ENCODE data around the gene IGFBPL1.

IGFBPL1 gene

DNA sequence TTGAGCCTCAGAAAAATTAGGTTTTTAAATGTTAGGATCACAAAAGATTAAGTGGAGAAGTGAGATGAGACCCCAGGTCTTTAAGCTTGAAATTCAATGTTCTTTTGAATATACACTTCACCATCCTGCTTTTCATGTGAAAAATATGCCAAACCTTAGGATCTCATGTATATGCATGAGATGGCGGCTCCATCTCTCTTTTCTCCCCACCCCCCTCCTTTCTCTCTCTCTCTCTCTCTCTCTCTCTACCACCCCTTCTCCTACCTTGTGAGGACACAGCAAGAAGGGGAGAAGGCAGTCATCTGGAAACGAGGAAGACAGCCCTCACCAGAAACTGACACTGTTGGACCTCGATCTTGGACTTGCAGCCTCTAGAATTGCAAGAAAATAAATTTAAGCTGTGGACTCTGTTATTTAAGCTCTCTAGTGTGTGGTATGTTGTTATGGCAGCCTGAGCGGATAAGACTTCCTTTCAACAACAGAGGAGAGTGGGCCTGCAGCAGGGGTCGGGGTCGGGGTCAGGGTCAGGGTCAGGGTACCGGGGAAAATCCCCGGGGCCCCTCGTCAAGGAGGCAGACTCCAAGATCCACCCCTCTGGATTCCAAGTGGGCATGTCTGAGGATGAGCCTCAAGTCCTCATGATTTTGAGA, 48.1 kb downstream of the IGFBPL1 start:
- no peak for DNase-seq

DNA sequence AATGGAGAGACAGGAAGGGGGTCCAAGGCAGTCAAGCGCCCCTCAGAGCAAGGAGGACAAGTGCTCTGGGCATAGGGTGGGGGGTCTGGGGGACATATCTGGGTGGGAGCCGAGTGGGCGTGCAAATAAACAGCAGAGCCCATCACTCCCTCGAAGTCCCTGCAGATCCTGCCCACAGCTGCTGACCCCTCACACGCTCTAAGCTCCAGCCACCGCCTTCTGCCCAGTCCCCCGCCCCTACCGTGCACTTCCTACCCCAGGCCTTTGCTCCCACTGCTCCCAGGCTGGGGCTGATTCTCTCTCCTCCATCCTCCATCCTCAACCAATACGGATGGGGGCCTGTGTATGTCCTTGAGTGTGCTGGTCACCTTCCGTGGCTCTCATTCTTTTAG, 48.7 kb downstream of the IGFBPL1 start:
- no peak for DNase-seq

DNA sequence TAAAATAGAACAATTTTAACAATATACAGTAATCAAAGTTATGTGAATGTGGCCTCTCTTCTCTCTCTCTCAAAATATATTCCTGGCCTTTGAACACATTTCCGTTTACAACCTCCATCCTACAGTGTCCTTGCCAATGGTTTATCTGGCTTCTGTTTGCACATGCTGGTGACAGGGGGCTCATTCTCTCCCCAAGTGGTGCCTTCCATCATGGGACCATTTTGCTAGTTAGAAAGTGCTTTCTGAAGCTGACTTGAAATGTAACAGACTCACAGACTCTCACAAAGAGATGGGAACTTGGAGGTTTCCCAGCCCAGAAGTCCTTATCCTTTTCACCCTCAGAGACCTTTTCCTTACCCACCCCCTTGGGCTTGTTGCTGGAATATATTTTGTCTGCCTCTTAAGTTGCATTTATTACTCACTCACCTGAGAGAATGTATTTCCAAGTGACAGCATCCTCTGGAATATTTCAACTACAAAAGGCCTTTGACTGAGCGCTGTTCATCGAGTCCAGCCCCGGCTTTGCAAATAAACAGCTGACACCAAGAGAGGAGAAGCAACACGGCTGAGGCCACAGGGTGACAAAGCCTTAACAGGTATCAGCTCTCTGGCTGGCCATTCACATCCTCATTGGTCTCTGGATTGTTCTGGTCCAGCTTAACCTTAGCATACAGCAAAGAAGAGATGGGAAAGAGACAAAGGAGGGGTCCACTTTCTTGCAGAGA, 49.2 kb downstream of the IGFBPL1 start:
- no peak for DNase-seq

DNA sequence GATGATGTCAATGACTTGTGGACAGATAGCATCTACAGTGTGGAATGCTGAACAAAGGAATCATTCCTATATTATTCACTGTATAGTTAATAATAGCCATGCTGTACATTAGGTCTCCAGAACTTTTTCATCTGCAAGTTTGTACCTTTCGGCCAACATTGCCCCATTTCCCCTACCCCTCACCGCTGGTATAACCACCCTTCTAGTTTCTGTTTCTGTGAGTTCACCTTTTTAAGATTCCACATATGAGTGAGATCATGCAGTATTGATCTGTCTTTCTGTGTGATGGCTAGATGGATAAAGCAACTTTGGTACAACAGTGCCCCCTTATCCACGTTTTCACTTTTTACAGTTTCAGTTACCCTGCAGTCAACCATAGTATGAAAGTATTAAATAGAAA, 50.6 kb downstream of the IGFBPL1 start:
- DNase-seq, result no peak

DNA sequence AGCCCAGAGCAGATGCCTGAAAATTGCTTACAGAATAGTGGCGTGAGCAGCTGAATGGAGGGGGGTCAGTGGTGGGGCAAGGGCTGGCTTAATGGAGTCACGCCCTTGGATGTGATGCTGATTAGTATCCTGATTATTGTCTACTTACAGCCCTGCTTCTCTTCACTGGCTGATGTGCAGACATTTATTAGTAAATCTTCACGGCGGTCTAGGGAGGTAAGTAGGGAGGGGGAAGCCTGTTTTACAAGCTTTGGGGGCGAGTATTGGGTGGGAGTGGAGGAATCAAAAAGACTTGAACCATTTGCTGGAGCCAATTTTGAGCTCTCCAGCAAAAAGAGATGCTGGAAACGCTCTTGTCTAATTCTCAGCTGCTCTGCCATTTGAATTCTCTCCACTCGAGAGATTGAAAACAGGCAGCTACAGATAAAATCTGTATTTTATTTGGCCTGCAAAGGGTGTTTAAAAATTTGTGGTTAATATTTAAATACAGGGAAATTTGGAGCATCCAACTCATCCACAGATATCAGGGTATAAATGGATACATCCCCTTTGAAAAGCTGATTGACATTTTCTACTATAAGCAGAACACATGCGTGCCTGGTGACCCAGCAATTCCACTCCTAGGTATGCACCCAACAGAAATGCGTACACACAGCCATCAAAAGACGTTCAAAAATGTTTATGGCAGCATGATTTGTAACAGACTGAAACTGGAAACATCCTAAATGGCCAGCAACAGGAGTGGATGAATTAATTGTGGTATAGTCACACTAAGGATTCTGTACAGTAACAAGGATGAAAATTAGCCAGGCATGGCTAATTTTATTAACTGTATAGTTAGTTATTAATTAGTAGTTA, 51.3 kb downstream of the IGFBPL1 start:
- no peak for DNase-seq

DNA sequence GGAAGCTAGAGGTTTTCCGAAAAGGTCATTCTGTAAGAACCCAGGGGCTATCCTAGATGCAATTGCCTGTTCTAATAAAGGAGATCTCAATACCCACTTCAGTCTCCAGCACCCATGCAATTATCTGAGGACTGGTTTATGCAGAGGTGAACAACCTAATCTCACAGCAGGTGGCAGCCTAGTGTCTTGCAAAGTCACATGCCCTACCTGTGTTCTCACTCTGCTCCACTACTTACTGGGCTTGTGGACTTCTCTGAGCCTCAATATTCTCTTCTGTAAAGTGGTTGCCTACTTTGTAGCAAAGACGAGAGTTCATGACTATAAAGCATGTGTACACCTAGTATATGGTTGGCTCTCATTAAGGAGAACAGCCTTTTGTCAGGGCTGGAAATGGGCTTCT, 52.8 kb downstream of the IGFBPL1 start:
- DNase-seq, result no peak

DNA sequence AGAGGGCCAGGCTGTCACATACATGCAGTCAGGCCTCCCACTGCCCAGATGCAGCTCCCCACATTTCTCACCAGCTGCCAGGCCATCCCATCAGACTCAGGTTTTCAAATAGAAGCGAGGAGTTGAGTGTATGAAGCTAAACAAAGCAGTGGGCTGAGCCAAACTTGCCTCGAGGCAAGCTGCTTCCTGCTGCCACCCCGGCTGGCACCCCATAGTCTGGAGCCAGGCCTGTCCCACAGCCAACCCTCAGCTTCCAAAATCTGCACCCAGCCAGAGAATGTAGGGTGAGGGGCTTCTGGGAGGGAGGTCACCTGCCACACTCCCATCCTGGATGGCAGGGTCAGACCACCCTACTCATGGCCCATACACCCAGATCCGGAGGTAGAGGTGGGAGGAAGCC, 54.1 kb downstream of the IGFBPL1 start:
- DNase-seq, result no peak

DNA sequence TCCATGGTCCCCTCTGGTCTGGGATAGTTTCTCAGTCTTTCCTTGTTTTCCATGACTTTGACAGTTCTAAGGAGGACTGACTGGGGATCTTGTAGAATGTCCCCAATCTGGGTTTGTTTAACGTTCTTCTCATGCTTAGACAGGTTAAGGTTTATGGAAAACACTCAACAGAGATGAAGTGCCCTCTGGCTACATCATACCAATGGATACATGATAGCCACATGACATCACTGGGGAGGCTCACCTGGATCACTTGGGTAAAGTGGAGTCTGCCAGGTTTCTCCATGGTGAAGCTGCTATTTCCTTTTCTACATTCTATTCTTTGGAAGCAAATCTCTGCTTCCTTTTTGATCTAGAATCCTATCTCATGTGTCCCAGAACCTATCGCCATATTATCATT, 55.5 kb downstream of the IGFBPL1 start:
- no peak for DNase-seq

DNA sequence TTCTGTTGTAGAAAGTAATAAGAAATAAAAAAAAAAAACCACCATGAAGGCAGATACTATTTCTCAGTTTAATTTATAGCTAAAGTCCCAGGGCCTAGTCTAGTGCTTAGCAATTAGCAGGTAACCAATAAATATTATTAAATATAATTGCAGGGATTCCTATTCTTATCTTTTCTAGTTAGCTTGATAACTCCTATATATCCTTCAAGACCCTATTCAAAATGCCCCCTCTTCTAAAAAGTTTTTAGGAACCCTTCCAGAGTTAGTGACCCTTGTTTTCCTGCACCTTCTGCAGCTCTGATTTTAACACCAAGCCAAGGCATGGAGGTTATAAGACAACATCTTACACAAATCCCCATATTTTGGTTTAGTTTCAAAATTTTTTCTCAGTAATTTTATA, 56.4 kb downstream of the IGFBPL1 start:
- no peak for DNase-seq

DNA sequence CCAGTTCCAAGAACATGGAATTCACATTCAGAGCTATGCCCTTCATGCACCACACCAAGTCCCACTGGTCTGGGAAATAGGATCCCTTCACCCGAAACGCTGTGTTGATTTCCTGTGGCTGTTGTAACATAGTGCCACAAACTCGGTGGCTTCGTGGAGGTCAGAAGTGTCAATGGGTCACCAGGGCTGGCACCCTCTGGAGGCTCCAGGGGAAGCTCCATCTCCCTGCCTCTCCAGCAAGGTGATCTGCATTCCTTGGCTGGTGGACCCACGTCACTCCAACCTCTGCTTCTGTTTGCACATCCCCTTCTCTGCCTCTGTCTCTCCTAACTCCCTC, 60.7 kb downstream of the IGFBPL1 start:
- DNase-seq, result no peak

DNA sequence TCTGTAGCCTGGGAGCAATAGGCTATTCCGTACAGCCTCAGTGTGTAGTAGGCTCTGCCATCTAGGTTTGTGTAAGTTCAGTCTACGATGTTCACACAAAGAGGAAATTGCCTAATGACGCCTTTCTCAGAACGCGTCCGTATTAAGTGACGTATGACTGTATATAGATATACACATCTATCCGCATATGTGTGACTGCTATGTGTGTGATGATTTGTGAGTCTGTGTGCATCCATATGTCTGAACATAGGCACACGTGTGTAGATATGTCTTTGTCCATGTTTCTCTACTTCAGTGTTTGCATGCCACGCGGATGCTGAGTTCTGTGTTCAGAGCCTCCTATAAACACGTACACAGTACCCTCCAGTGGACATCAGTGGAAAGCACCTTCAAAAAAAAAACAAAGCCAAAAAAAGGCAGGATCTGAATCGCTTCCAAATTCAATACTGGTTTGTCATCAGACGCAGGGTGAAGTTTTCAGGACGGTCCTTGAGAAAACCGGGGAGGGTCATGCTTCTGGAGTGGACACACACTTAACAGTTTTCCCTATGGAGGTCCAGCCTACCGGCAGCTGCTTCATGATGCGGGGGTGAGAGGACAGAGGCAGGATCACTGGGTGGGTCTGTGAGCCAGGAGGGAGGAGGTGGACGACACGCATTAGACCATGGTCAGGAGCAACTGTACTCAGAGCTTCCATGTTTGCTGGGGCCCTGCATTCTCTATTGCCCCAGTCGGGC, 61.2 kb downstream of the IGFBPL1 start:
- DNase-seq, result peak in 1 of 2 experiments; percentile 5

DNA sequence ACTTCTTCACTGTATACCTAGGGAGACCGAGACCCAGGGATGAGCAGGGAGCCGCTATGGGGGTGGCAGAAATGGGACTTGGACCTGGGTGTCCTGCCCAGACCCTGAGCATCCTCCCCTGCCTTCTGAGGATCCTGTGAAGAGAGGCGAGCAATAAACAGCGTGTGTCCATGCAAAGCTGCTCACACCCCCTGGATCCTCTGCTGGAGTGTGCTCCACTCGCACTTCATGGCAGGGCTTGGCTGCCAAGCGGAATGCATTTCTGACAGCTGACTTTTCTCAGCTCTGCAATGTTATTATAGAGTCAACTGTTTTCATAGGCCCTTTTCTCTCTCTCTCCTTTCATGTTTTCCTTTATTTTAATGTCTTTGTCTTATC, 62.8 kb downstream of the IGFBPL1 start:
- no peak for DNase-seq

DNA sequence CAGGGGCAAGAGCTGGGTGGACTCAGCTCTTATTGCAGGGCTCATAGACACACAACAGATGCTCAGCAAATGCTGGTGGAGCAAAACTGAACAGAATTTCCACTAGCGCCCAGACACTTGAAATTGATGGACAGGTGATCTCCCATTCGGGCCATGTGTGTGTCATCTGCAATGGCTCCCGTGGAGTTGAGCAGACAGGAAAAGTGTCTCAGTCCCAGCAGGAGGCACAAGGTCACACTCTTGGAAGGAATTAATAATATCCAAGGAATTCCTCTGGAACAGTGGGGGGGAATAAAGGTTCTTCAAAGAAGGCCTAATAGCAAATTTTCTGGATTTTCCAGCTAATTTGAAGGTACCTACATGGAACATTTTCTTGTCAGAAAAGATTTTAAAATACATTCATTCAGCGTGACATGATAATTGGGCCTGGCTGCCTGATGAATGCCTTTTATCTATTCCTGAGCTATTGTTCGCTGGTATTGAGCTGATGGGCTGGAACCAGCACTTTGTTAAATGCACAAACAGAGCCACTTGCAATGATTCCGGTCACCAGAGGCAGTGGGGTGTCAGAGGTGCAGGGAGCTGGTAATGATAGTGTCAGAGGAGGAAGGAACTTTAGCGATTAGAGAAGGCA, 63.3 kb downstream of the IGFBPL1 start:
- no peak for DNase-seq

DNA sequence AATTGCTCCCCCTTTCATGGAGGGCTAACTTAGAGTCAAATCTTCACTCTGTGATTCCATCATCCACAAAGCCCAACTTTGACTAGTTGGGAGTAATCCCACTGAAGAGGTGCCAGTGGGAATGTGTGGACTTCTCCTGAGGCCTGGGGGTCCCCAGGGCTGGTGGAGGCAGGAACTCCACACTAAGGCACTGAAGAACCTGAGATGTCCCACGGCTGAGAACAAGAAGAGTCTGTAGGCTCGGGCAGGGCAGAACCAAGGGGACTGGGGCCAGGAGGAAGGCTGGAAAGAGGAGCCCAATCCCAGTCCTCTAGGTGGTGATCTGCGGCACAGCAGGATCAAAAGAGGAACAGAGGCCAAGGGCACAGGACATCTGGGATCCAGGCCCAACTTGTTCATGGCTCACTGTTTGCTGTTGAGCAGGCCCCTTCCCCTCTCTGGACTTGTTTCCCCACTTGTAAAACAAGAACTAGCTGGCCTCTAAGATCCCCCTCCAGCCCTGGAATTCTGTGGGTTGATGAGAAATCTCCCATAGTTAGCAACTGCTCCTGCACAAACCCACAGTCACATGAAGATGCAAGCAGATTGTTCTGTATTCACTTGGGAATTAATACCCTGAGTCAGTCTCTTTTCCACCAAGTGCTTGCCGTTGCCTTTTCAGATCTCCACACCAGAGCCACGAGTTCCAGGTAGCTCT, 64.4 kb downstream of the IGFBPL1 start:
- no peak for DNase-seq

DNA sequence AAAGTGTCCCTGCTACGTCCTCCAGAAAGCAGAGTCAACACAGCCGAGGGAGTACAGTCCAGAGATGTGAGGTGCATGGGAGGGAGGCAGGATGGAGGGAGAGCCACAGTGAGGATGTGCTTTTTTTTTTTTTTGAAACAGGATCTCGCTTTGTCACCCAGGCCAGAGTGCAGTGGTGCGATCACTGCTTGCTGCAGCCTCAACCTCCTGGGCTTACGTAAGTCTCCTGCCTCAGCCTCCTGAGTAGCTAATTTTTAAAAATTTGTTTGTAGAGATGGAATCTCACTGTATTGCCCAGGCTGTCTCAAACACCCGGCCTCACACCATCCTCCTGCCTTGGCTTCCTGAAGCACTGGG, 65.0 kb downstream of the IGFBPL1 start:
- no peak for DNase-seq

DNA sequence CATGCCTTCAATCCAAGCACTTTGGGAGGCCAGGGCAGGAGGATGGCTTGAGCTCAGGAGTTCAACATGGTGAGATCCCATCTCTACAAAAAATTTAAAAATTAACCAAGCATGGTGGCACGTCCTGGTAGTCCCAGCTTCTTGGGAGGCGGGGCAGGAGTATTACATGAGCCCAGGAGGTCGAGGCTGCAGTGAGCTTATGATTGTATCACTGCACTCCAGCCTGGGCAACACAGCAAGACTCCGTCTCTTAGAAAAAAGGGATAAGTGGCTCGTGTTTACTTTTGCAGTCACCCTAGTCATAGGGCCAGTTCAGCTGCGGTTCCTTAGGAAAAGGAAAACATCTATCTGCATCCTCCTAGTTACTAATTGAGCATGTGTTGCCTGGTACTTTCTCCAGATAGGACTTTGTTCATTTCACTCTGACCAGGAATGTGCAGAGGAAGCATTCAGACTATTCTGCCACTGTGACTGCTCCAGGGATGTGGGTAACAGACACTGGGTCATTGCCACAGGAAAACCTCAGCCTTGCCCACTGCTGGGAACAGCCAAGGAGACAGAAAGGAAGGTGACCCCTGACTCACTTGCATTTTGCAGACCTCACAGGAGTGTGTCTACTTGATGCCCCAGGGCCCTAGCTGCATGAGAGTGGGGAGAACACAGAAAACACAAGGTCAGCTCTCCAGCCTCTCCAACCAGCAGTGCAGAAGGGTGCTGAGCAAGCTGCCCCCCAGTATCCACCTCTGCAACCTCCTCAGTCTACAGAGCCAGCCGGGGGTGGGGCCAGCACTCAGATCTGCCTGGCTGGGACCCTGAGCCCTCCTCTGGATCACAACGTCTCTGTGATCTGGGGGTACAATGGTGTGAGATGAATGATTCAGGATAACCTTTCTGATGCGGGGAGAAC, 65.6 kb downstream of the IGFBPL1 start:
- no peak for DNase-seq

DNA sequence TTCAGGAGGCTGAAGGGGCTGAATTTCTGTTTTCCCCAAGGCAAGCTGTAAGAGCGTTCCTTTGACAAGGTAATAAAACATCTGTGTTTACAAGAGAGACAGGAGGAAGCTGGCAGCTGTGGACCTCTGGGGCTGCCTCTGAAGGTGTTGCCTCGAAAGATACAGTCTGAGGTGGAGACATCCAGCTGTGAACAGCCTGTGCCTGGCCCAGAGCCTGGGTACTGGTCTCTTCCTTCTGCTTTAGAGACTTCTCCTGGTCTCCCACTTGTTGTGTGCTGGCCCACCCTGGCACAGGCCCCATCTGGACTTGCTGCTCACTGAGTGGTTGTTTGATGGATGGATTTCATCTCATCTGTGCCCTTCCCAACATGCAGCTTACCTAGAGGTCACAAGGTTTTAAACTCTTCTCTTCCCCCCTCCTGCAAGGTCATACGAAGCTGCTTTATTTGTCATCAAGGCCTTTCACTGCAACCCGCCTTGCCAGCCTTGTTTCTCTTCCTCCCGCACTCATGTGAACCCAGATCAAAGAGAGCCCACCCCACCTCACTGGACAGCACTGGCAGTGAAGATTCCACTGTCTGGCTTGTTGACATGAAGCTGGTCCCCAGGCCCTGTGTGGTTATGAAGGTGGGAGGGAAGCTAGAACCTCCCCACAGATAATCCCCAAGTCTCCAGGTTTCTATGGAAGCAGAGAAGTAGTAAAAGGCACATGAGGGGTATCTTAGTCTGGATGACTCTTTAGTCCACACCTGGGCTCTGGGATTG, 66.7 kb downstream of the IGFBPL1 start:
- no peak for DNase-seq

DNA sequence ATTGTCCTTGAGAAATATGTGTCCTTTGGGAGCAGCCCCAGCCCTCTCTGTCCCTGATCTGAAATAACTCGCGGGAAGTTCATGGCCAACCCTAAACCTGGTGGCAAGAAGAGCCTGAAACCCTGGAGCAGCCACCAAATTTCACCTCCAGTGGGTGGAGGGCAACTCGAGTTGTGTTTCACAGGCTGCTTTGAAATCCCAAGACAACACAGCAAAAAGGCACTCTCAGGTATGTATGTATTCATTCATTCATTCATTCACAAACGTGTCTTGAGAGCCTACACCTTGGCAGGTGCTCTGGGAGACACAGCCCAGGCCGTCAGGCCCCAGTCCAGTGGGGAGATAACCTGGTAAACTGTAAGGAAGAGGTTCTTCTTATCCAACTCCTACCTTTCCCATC, 67.4 kb downstream of the IGFBPL1 start:
- DNase-seq, result no peak

Measured in AML-193 (cell line).